DOHH2 (cell line): Measurements from ENCODE around the gene LILRA5.
"Not testable (repeated sequence)": the region's sequence is repeated elsewhere in the genome, so short reads cannot be mapped to it uniquely, and the experiment has no call there.

ENCODE experiments used
- H3F3A ChIP-seq: fragments of 200-600 bp; sonication (generic), shearing (Covaris generic); 2 replicates; pipeline ENCODE4 v1.6.0; 2016; ENCODE audit warnings: antibody characterized with exemption, mild to moderate bottlenecking; ENCODE audit not compliant: control insufficient read depth, insufficient read depth
- H3K27ac ChIP-seq: fragments of 200-600 bp; sonication (generic); 2 replicates; pipeline ENCODE4 v1.5.1; 2014; ENCODE audit warnings: low read depth, mild to moderate bottlenecking, low read length, moderate library complexity
- H3K27me3 ChIP-seq: fragments of 200-600 bp; sonication (generic); 2 replicates; pipeline ENCODE4 v1.6.1; 2014; ENCODE audit warnings: mild to moderate bottlenecking, low read length, mixed read lengths; ENCODE audit not compliant: control insufficient read depth
- H3K36me3 ChIP-seq: fragments of 200-600 bp; sonication (generic); 2 replicates; pipeline ENCODE4 v1.6.1; 2014; ENCODE audit warnings: mild to moderate bottlenecking, low read length, moderate library complexity, mixed read lengths; ENCODE audit not compliant: control insufficient read depth
- H3K4me1 ChIP-seq: fragments of 200-600 bp; sonication (generic); 2 replicates; pipeline ENCODE4 v1.6.1; 2014; ENCODE audit warnings: mild to moderate bottlenecking, low read length, mixed read lengths; ENCODE audit not compliant: control insufficient read depth
- H3K4me2 ChIP-seq: fragments of 200-600 bp; sonication (generic); 2 replicates; pipeline ENCODE4 v1.6.0; 2014; ENCODE audit warnings: mild to moderate bottlenecking, low read length, moderate library complexity
- H3K4me3 ChIP-seq: fragments of 200-600 bp; sonication (generic); 2 replicates; pipeline ENCODE4 v1.5.1; 2014; ENCODE audit warnings: mild to moderate bottlenecking, low read length, mixed read lengths
- H3K79me2 ChIP-seq: fragments of 200-600 bp; sonication (generic); 2 replicates; pipeline ENCODE4 v1.6.1; 2014; ENCODE audit warnings: mild to moderate bottlenecking, low read length, mixed read lengths; ENCODE audit not compliant: control insufficient read depth
- H3K9me2 ChIP-seq: fragments of 200-600 bp; sonication (generic); replicated peaks from 2 replicates; pipeline ENCODE4 v1.6.1; 2014; ENCODE audit warnings: mild to moderate bottlenecking, low read length, mixed read lengths; ENCODE audit not compliant: control insufficient read depth
- H3K9me3 ChIP-seq: fragments of 200-600 bp; sonication (generic); 2 replicates; pipeline ENCODE4 v1.6.1; 2014; ENCODE audit warnings: antibody characterized with exemption, low read length, mixed read lengths; ENCODE audit not compliant: control insufficient read depth, insufficient read depth
- H4K20me1 ChIP-seq: fragments of 200-600 bp; sonication (generic); 2 replicates; pipeline ENCODE4 v1.6.0; 2014; ENCODE audit warnings: low read depth, mild to moderate bottlenecking, antibody characterized with exemption, low read length, moderate library complexity; ENCODE audit not compliant: control insufficient read depth, insufficient read depth
- CTCF ChIP-seq: fragments of 200-600 bp; sonication (generic); IDR thresholded peaks from one replicate; pipeline ENCODE4 v1.5.1; 2014; ENCODE audit warnings: antibody characterized with exemption, mild to moderate bottlenecking, low read depth, low read length; ENCODE audit not compliant: poor library complexity, severe bottlenecking
- EZH2phosphoT487 ChIP-seq: fragments of 200-600 bp; sonication (generic); IDR thresholded peaks from 2 replicates; pipeline ENCODE4 v1.6.1; 2017; ENCODE audit warnings: borderline replicate concordance, mild to moderate bottlenecking, antibody characterized with exemption, low read length, moderate library complexity, mixed read lengths

The LILRA5 gene

GRCh38 chr19:54312436-54313377 lies at the start of gene LILRA5:
LILRA5 (minus strand) TSS chr19:54313166; CDS start chr19:54313019, 147 bp downstream.
- H3F3A ChIP-seq = no peaks in the 10 kb centered on the region
- H3K27me3 ChIP-seq = peaks cover 37% of the 10 kb centered on the region
- H3K9me2 ChIP-seq = no peaks in the 10 kb centered on the region
- H4K20me1 ChIP-seq = no peaks in the 10 kb centered on the region
- TF ChIP-seq EZH2phosphoT487 (no peak), CTCF (no peak)
- no peaks in the 10 kb centered on the region for H3K9me3 ChIP-seq
- H3K36me3 ChIP-seq = no peaks in the 10 kb centered on the region
- no peaks in the 10 kb centered on the region for H3K4me1 ChIP-seq
- no peak within 1 kb of the TSS for H3K27ac ChIP-seq
- no peaks in the 10 kb centered on the region for H3K79me2 ChIP-seq
- H3K4me2 ChIP-seq = no peak within 1 kb of the TSS
- H3K4me3 ChIP-seq = no peak within 1 kb of the TSS

- Histone ChIP-seq H3K4me3 (peak overlapping the region; percentile 43), H3K4me2 (peak overlapping the region; percentile 64), H3K4me1 (peaks cover 39% of the 10 kb centered on the region), H3K27me3 (peaks cover 39% of the 10 kb centered on the region)
- H3K79me2 ChIP-seq, H3K27ac ChIP-seq, H3F3A ChIP-seq, H3K9me2 ChIP-seq, H3K36me3 ChIP-seq, H3K9me3 ChIP-seq, H4K20me1 ChIP-seq: not testable (repeated sequence)
Observed at GRCh38 chr19:54361680-54362422, 48.9 kb upstream of the LILRA5 start.

- not testable (repeated sequence) for H3K4me2 ChIP-seq, H3K4me3 ChIP-seq
Observed at GRCh38 chr19:54359149-54359820, 46.3 kb upstream of the LILRA5 start.

More at GRCh38 chr19:54359149-54359820, 46.3 kb upstream of the LILRA5 start:
- H3K27ac ChIP-seq, H3K9me2 ChIP-seq, H3K9me3 ChIP-seq, H3K36me3 ChIP-seq, H3K79me2 ChIP-seq, H4K20me1 ChIP-seq, H3F3A ChIP-seq: not testable (repeated sequence)
- TF ChIP-seq CTCF = peak; percentile 14
- H3K4me1 ChIP-seq = peaks cover 30% of the 10 kb centered on the region
- peaks cover 20% of the 10 kb centered on the region for H3K27me3 ChIP-seq
